ENCODE results near the gene STPG3. TPM values are rescaled to one million over a fixed set of nuclear protein-coding genes. Genes with fewer than 3 reads are reported as not detected.

STPG3 gene
- total and polyA plus RNA-seq, 2 of the 13 experiments (the other 11 are each of a cell fraction or from before 2014, with no cell fraction given), result not detected

GRCh38 chr9:137217276-137218211 lies 33.5 kb upstream of the STPG3 start (continued):
- no peak for TF ChIP-seq AKNA (CRISPR knock-in tag; IDR thresholded peaks at IDR 0.05; ENCODE audit: borderline replicate concordance)
- TF ChIP-seq MLLT10 (CRISPR knock-in tag; IDR thresholded peaks at IDR 0.05), result no peak
- TF ChIP-seq SMC3 (IDR thresholded peaks at IDR 0.05; ENCODE audit: low read length), result no peak
- no peak for TF ChIP-seq DBP (CRISPR knock-in tag; IDR thresholded peaks at IDR 0.05; ENCODE audit: not compliant biosample characterization)
- TF ChIP-seq SSRP1 (CRISPR knock-in tag; IDR thresholded peaks at IDR 0.05), result peak; percentile 38; the same call in 1 of the 2 replicates
- peak; percentile 76; the same call in 1 of the 2 replicates for TF ChIP-seq ARID4A (CRISPR knock-in tag; IDR thresholded peaks at IDR 0.05; ENCODE audit: borderline replicate concordance)
- no peak for TF ChIP-seq EP300 (IDR thresholded peaks at IDR 0.05; ENCODE audit: low read depth in 2 of 2, low read length in 2 of 2)
- TF ChIP-seq EP300 (CRISPR knock-in tag; IDR thresholded peaks at IDR 0.05; ENCODE audit: borderline replicate concordance), result no peak
- peak; percentile 51; the same call in 1 of the 2 replicates for TF ChIP-seq ZSCAN21 (CRISPR knock-in tag; IDR thresholded peaks at IDR 0.05; ENCODE audit: borderline replicate concordance)
- TF ChIP-seq TFAP4 (IDR thresholded peaks at IDR 0.05; ENCODE audit: borderline replicate concordance, low read depth), result peak; percentile 11; the same call in 1 of the 2 replicates
- peak; percentile 74 for TF ChIP-seq GATAD1 (CRISPR knock-in tag; IDR thresholded peaks at IDR 0.05)
- no peak for TF ChIP-seq RARA (CRISPR knock-in tag; IDR thresholded peaks at IDR 0.05)
- TF ChIP-seq ZNF256 (CRISPR knock-in tag; conservative IDR thresholded peaks at IDR 0.05), result no peak
- TF ChIP-seq ZNF639 (CRISPR knock-in tag; conservative IDR thresholded peaks at IDR 0.05), result no peak
- no peak for TF ChIP-seq SMAD3 (CRISPR knock-in tag; IDR thresholded peaks at IDR 0.05)

All from HepG2 (cell line).